ENCODE data around the gene UFL1.

UFL1 gene

DNA sequence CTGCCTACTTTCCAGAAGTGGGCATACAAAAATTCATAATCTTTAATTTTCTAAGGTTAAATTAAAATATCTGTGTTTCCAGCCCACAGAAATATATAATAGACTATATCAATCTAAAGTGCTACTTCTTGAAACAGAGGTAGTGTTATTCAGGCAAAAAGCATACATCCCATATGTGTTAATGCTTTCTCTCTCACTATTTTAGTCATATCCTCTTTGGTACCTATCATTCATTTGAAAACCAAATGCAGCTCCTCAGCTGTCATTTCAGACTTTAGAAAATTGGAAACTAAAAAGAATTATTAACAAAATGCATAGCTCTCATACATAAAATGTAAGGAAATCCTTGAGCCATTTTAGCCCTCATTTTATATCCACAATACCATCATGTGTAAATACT is 42.2 kb downstream of the UFL1 start:
- in situ Hi-C loops (cut with MboI; ENCODE audit: low pct_unique_long_range_greater_than_20kb, low sequenced_read_pairs, unreplicated experiment), result no loop called here
- TF ChIP-seq, protein P1, sequence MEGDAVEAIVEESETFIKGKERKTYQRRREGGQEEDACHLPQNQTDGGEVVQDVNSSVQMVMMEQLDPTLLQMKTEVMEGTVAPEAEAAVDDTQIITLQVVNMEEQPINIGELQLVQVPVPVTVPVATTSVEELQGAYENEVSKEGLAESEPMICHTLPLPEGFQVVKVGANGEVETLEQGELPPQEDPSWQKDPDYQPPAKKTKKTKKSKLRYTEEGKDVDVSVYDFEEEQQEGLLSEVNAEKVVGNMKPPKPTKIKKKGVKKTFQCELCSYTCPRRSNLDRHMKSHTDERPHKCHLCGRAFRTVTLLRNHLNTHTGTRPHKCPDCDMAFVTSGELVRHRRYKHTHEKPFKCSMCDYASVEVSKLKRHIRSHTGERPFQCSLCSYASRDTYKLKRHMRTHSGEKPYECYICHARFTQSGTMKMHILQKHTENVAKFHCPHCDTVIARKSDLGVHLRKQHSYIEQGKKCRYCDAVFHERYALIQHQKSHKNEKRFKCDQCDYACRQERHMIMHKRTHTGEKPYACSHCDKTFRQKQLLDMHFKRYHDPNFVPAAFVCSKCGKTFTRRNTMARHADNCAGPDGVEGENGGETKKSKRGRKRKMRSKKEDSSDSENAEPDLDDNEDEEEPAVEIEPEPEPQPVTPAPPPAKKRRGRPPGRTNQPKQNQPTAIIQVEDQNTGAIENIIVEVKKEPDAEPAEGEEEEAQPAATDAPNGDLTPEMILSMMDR (IDR thresholded peaks at IDR 0.05; ENCODE audit: extremely low read depth, insufficient read depth, missing control alignments), result no peak

GRCh38 chr6:96570053-96570452 is 48.4 kb downstream of the UFL1 start:
- no peak for DNase-seq (ENCODE audit: low spot score)
- TF ChIP-seq, protein P1 (IDR thresholded peaks at IDR 0.05; ENCODE audit: extremely low read depth, insufficient read depth, missing control alignments), result no peak
- in situ Hi-C loops (cut with MboI; ENCODE audit: low pct_unique_long_range_greater_than_20kb, low sequenced_read_pairs, unreplicated experiment), result no loop called here

More for the DNA sequence above, 42.2 kb downstream of the UFL1 start:
- no peak for DNase-seq (ENCODE audit: low spot score)

DNA sequence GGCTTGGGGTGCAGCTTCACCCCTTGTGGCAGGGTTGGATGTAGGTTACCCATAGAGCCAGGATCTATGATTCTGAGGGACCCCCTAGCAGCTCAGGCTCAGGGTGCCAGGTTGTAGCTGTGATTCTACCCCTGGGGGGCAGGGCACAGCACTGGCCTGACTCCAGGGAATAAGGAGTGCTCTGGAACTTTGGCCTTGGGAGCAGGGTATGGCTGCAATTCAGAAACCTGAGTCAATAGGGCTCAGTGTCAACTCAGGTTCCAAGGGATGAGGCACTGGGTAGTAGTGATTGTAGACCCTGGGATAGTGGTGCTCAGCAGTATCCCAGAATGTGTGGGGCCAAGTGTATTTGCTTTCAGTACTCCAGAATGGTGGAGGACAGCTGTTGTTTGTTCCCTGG is 49.9 kb downstream of the UFL1 start:
- TF ChIP-seq, protein P1 (IDR thresholded peaks at IDR 0.05; ENCODE audit: extremely low read depth, insufficient read depth, missing control alignments), result no peak
- no peak for DNase-seq (ENCODE audit: low spot score)
- in situ Hi-C loops (cut with MboI; ENCODE audit: low pct_unique_long_range_greater_than_20kb, low sequenced_read_pairs, unreplicated experiment), result no loop called here

DNA sequence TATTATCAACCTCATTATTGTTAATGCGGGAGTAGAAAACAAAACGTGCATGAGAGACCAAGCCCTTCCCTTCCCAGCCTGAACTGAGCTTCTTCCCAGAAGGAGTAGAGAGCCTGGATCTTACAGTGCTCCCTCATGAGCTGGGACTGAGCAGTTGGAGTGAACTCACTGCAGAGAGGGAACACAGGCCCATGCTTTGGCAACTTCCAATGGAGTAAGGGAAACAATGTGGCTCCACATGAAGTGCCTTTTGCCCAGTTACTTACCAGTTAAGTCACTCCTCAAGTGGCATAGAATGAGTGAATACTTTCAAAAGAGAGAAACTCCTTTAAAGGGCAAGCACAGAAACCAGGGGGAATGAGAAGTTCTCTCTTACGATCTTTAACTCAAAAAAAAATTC is 53.8 kb downstream of the UFL1 start:
- TF ChIP-seq, protein P1 (IDR thresholded peaks at IDR 0.05; ENCODE audit: extremely low read depth, insufficient read depth, missing control alignments), result no peak
- in situ Hi-C loops (cut with MboI; ENCODE audit: low pct_unique_long_range_greater_than_20kb, low sequenced_read_pairs, unreplicated experiment), result no loop called here
- DNase-seq (ENCODE audit: low spot score), result no peak

DNA sequence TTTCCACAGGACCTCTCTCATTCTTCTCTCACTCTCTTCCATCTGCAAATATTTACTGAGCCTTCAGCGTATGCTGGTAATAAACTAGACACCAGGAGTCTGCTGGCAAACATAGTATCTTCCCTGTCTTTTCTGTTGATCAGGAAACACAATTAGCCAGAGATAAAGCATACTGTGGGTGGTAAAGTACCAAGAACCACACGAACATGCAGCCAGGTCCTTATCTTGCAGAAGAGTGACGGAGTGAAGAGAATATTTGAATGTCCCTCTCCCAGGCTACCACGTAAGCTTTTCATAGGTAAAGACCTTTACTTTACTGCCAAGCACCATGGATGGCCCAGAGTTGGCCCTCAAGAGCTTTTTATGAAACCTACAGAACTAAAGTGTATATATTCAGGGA is 54.6 kb downstream of the UFL1 start:
- DNase-seq (ENCODE audit: low spot score), result no peak
- in situ Hi-C loops (cut with MboI; ENCODE audit: low pct_unique_long_range_greater_than_20kb, low sequenced_read_pairs, unreplicated experiment), result no loop called here
- TF ChIP-seq, protein P1 (IDR thresholded peaks at IDR 0.05; ENCODE audit: extremely low read depth, insufficient read depth, missing control alignments), result no peak

GRCh38 chr6:96582021-96582420 is 60.4 kb downstream of the UFL1 start:
- in situ Hi-C loops (cut with MboI; ENCODE audit: low pct_unique_long_range_greater_than_20kb, low sequenced_read_pairs, unreplicated experiment), result no loop called here
- TF ChIP-seq, protein P1 (IDR thresholded peaks at IDR 0.05; ENCODE audit: extremely low read depth, insufficient read depth, missing control alignments), result no peak
- no peak for DNase-seq (ENCODE audit: low spot score)

- DNase-seq (ENCODE audit: low spot score), result no peak
- in situ Hi-C loops (cut with MboI; ENCODE audit: low pct_unique_long_range_greater_than_20kb, low sequenced_read_pairs, unreplicated experiment), result no loop called here
- TF ChIP-seq, protein P1 (IDR thresholded peaks at IDR 0.05; ENCODE audit: extremely low read depth, insufficient read depth, missing control alignments), result no peak
Observed at GRCh38 chr6:96582436-96582835, 60.8 kb downstream of the UFL1 start.
